ENCODE results near the gene MINAR2.

MINAR2 gene

GRCh38 chr5:129724222-129724621 is 23.7 kb upstream of the MINAR2 start:
- H3K4me3 ChIP-seq (ENCODE audit: low read depth, low read length) = no peak overlapping the region
- TF ChIP-seq CTCF (IDR thresholded peaks at IDR 0.05; ENCODE audit: insufficient read depth, low read depth, low read length, missing control alignments) = no peak
- no peak for DNase-seq (ENCODE audit: low read depth)

GRCh38 chr5:129724647-129725046 is 23.2 kb upstream of the MINAR2 start:
- no peak overlapping the region for H3K4me3 ChIP-seq (ENCODE audit: low read depth, low read length)
- no peak for TF ChIP-seq CTCF (IDR thresholded peaks at IDR 0.05; ENCODE audit: insufficient read depth, low read depth, low read length, missing control alignments)
- no peak for DNase-seq (ENCODE audit: low read depth)

- H3K4me3 ChIP-seq (ENCODE audit: low read depth, low read length) = no peak overlapping the region
- TF ChIP-seq CTCF (IDR thresholded peaks at IDR 0.05; ENCODE audit: insufficient read depth, low read depth, low read length, missing control alignments) = no peak
- DNase-seq (ENCODE audit: low read depth) = no peak
Measured at GRCh38 chr5:129739773-129740172, 8.1 kb upstream of the MINAR2 start.

- TF ChIP-seq CTCF (IDR thresholded peaks at IDR 0.05; ENCODE audit: insufficient read depth, low read depth, low read length, missing control alignments) = no peak
- DNase-seq (ENCODE audit: low read depth) = no peak
- H3K4me3 ChIP-seq (ENCODE audit: low read depth, low read length) = no peak overlapping the region
Measured at GRCh38 chr5:129743541-129744187, 4.2 kb upstream of the MINAR2 start.

GRCh38 chr5:129745997-129746396 is 1.9 kb upstream of the MINAR2 start:
- TF ChIP-seq CTCF (IDR thresholded peaks at IDR 0.05; ENCODE audit: insufficient read depth, low read depth, low read length, missing control alignments) = no peak
- DNase-seq (ENCODE audit: low read depth) = no peak
- H3K4me3 ChIP-seq (ENCODE audit: low read depth, low read length) = no peak overlapping the region

- H3K4me3 ChIP-seq (ENCODE audit: low read depth, low read length) = no peak overlapping the region
- TF ChIP-seq CTCF (IDR thresholded peaks at IDR 0.05; ENCODE audit: insufficient read depth, low read depth, low read length, missing control alignments) = no peak
- DNase-seq (ENCODE audit: low read depth) = no peak
Measured at GRCh38 chr5:129746876-129747275, 1.0 kb upstream of the MINAR2 start.

Data from GM12865 (cell line).